ENCODE results near the gene IDE.
"Not testable (repeated sequence)": the region's sequence is repeated elsewhere in the genome, so short reads cannot be mapped to it uniquely, and the experiment has no call there.

IDE gene

DNA sequence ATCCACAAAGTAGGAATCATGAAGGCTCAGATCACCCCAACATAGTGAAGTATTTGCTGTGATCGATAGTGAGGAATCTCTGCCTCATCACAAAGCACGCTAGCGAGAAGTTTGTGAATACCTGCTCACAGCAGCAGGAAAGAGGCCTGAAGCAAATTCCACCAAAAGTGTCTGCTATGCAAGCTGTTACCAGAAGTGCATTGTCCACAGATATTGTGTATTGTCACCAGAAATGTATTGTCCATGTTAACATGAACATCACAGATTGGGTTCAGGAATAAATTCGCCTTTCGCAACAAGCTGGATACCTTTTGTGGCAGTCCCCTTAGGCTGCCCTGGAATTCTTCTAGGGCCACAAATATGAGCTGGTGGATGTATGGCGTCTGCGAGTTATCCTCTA, 155.0 kb downstream of the IDE start:
- no peak for DNase-seq

DNA sequence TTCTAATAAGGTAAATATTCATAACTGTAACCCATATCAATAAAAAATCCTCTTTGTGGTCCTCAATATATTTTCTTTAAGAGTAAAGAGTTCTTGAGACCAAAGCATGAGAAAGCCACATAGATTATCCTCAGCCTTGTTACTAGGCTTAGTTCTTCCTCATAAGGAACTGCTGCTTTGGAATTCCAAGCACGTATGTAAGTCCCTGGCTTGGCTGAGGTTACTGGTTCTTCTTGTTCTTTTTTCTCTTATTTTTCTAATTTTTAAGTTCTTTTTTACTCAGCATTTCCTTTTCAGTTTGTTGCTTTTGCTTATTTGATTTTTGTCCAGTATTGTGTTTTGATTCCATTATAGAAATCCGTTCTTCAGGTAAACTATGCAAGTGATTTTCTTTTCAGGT, 155.7 kb downstream of the IDE start:
- DNase-seq, result no peak

DNA sequence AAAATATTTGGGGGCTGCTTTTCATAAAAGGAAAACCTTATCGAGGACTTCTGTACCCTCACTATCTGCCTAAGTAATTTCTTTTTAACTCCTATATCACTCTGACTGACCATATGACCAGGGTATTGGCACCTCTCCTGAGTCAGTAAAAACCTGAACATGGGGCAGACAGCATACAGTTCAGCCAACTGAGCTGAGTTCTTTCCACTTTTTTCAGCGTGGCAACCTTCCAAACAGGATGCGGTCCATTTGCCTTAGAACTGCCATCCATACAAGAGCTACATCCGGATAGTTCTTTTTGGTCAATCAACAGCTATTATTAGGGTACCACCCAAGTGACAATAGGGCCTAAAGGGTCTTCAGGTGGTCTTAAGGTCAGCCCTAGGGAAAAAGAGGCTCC, 160.4 kb downstream of the IDE start:
- DNase-seq, result no peak

DNA sequence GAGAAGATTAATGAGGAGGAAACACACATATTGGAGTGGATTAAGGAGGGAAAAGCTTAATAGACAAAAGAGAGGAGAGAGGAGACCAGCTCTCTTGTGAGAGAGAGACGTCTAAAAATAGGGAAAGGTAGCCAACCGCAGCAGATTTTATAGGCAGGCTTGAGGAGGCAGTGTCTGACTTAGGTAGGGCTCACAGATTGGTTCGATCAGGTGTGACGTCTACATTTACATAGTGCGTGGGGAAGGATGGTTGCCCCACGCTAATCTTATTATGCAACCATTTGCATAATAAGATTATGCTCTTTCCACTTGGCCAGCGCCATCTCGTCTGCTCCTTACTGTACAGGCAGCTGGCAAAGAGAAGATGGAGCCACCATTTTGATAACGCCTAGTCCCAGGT, 160.9 kb downstream of the IDE start:
- DNase-seq, result no peak

DNA sequence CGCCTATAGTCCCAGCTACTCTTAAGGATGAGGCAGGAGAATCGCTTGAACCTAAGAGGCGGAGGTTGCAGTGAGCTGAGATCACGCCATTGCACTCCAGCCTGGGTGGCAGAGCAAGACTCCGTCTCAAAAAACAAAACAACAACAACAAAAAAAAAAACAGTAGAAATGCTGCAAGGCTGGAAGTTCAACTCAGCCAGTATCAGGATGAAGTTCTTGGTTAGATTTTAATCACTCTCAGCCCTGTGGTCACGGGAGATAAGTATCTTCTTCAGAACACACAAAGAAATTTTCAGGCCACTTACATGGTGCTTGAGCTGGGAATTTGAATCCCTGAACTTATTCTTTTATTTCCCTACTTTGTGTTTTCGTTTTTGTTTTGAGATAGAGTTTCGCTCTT, 162.5 kb downstream of the IDE start:
- no peak for DNase-seq

DNA sequence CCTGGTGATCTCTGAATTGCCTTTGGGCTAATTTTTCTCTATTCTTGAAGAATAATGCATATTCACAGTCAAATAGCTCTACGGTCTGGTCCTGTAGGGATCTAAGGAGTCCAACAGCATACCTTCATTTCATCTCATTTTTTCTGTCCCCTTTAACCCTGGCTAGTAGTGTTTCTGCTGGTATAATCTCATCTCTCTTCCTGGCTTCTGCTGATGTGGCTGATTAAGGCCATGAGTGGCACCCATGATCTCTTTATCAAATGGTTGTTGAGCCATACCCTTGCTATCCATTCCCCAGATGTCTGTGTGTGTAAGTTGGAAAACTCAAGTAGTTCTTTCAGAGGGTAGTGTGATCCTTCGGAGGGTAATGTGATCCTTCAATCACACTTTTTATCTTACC, 163.4 kb downstream of the IDE start:
- no peak for DNase-seq

DNA sequence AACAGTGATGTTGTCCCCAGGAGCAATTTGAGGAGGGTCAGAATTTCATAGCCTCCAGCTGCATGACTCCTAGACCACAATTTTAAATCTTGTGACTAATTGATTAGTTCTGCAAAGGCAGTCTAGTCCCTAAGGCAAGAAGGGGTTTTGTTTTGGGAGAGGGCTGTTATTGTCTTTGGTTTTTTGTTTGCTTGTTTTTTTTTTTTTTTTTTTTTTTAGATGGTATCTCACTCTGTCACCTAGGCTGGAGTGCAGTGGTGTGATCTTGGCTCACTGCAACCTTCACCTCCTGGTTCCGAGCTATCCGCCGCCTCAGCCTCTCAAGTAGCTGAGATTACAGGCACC, 165.9 kb downstream of the IDE start:
- DNase-seq, result no peak

DNA sequence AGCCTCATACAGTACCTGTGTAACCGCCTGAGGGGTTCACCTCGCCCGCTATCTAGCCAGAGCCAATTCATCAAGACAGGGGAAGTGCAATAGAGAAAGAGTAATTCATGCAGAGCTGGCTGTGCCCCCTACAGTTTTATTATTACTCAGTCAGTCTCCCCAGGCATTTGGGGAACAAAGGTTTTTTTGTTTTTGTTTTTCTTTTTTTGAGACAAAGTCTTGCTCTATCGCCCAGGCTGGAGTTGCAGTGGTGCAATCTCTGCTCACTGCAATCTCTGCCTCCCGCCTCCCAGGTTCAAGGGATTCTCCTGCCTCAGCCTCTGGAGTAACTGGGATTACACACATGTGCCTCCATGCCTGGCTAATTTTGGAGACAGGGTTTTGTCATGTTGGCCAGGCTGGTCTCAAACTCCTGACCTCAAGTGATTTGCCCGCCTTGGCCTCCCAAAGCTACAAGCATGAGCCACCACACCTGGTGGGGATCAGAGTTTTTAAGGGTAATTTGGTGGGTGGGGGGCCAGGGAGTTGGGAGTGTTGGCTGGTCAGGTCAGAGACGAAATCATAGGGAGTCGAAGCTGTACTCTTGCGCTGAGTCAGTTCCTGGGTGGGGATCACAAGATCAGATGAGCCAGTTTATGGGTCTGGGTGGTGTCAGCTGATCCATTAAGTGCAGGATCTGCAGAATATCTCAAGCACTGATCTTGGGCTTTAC, 166.4 kb downstream of the IDE start:
- no peak for DNase-seq

DNA sequence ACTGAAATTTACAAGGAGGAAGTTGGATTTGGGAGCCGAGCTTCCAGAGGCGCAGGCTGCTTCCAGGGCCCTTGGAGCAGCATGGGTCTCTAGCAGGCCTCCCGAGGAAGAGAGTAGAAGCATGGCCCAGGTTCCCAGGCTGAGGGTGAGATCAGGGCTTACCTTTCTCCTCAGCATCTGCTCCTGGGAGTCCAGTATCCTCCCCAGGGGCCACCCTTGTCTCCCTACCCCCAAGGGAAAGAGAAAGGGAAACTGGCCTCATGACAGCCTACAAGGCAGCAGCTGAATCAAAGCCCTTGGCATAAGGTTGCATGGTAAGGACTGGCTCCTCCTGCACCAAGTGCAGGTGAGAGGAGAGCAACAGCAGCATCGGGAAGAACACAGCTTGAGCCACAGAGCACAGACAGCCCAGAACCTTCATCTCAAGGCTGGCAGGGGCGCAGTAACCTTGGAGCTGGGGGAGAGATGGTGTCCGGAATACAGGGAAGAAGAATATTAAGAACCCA, 168.4 kb downstream of the IDE start:
- no peak for DNase-seq

DNA sequence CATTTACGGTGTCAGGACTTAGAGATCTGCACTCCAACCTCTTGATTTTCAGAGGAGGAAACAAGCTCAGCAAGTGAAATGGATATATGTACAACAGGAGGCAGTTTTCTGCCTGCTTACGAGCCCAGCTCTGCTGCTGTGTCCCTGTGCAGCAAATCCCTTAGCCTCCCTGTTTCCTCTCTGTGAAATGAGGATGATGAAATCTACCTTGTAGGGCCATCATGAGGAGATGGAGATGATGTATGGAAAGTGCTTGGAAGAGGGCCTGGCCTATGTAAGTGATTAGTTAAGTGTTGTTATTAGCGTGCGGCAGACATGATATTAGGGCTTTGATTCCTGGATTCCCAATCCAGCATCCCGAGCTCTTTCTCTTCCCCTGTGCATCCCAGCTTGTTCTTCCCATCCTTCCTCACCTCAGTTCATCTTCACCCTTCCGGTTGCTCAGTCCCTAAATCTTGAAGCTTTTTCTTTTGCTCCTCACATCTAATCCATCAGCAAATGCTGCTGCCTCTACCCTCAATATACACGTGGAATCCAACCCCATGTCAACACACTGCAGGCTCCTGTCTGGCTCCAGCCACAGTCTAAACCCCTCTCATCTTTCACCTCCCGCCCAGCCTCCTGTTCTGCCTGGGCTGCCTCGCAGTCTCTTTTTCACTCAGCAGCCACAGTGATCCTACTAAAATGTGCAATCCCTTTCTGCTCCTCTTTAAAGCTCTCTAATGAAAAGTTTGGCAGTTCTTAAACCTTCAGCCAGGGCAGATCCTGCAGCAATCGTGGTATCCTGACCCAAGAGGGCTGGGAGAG, 169.1 kb downstream of the IDE start:
- no peak for DNase-seq

DNA sequence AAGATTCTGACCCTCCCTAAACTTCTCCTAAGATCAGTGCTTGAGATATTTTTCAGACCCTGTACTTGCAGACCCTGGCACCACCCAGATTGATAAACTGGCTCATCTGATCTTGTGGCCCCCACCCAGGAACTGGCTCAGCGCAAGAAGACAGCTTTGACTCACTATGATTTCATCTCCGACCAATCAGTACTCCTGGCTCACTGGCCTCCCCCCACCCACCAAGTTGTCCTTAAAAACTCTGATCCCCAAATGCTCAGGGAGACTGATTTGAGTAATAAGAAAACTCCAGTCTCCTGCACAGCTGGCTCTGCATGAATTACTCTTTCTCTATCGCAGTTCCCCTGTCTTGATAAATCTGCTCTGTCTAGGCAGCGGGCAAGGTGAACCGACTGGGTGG, 171.7 kb downstream of the IDE start:
- not testable (repeated sequence) for DNase-seq

Measured in fibroblast of skin of back (primary cell).